Endothelial cell of umbilical vein (primary cell): Measurements from ENCODE around the gene ZNF778. TPM values are rescaled to one million over a fixed set of nuclear protein-coding genes. Genes with fewer than 3 reads are reported as not detected.

Experiments
- BruUV-seq: library from RNA; stranded (reverse); fragments of 400-500 nt; replicated peaks from 2 replicates; lab custom pipeline; 2021; lab: Mats Ljungman, UMichigan
- CTCF ChIA-PET: fragments of 300-600, 350-600 bp; sonication (Branson Sonifier 250); formaldehyde crosslinking; loops from one replicate; lab custom pipeline; 2021; ENCODE audit warnings: antibody characterized with exemption, inconsistent platforms; lab: Charles Lee
- POLR2A ChIA-PET: fragments of 300-600, 350-600 bp; sonication (Branson Sonifier 250); formaldehyde crosslinking; loops from one replicate; lab custom pipeline; 2021; ENCODE audit warnings: antibody characterized with exemption, inconsistent platforms; lab: Charles Lee
- DNase-seq: peaks from one replicate; pipeline ENCODE4 v3.0.0-alpha.2; 2011; ENCODE audit warnings: low read depth, low spot score
- FAIRE-seq: peaks from 2 replicates; lab custom pipeline; 2011; peaks lifted over from hg19 to GRCh38; lab: Jason Lieb, UNC
- H2AFZ ChIP-seq: 2 replicates; pipeline ENCODE4 v1.6.0; 2012; ENCODE audit warnings: low read depth, low read length, control low read depth, inconsistent platforms
- H3K27ac ChIP-seq: 2 replicates; pipeline ENCODE4 v1.5.1; 2011; ENCODE audit warnings: low read depth, mild to moderate bottlenecking, control low read depth, low read length, moderate library complexity; ENCODE audit not compliant: insufficient read depth
- H3K27me3 ChIP-seq, 2 experiments: 2 replicates each; pipeline versions ENCODE4 v1.6.0 to v1.6.1; 2011; ENCODE audit warnings: low read length in 2 of 2, mixed read lengths in 1 of 2; ENCODE audit not compliant: control insufficient read depth in 2 of 2, insufficient read depth in 2 of 2
- H3K36me3 ChIP-seq, 2 experiments: 2 replicates in 1 of 2; 3 replicates in 1 of 2; pipeline ENCODE4 v1.5.1; 2011; ENCODE audit warnings: low read length in 2 of 2, mild to moderate bottlenecking in 1 of 2, moderate library complexity in 1 of 2; ENCODE audit not compliant: control insufficient read depth in 2 of 2, insufficient read depth in 2 of 2; ENCODE audit errors: extremely low read depth in 1 of 2
- H3K4me1 ChIP-seq: 3 replicates; pipeline ENCODE4 v1.5.1; 2011; ENCODE audit warnings: mild to moderate bottlenecking, low read length; ENCODE audit not compliant: control insufficient read depth, insufficient read depth; ENCODE audit errors: extremely low read depth
- H3K4me2 ChIP-seq: 2 replicates; pipeline ENCODE4 v1.6.1; 2011; ENCODE audit warnings: low read length, control low read depth, mixed read lengths; ENCODE audit not compliant: insufficient read depth
- H3K4me3 ChIP-seq, 3 experiments: fragments of 200-600 bp in 1 of 3; sonication (generic), shearing (Covaris generic) in 1 of 3; replicated peaks in 1 of 3; 2 replicates each; pipeline ENCODE4 v1.5.1; 2011 to 2016; ENCODE audit warnings: control low read depth in 3 of 3, low read length in 3 of 3, mild to moderate bottlenecking in 2 of 3, inconsistent platforms in 1 of 3, low read depth in 1 of 3, moderate library complexity in 1 of 3; ENCODE audit not compliant: insufficient read depth in 1 of 3
- H3K79me2 ChIP-seq: 2 replicates; pipeline ENCODE4 v1.6.0; 2012; ENCODE audit warnings: low read length, inconsistent platforms; ENCODE audit not compliant: control insufficient read depth, insufficient read depth
- H3K9ac ChIP-seq: replicated peaks from 2 replicates; pipeline ENCODE3; 2011; ENCODE audit warnings: low read length, control low read depth; ENCODE audit not compliant: insufficient read depth; ENCODE audit errors: extremely low read depth
- H3K9me1 ChIP-seq: replicated peaks from 3 replicates; pipeline ENCODE4 v1.6.0; 2011; ENCODE audit warnings: mild to moderate bottlenecking, low read length; ENCODE audit not compliant: control insufficient read depth, insufficient read depth; ENCODE audit errors: extremely low read depth
- H3K9me3 ChIP-seq: replicated peaks from 2 replicates; pipeline ENCODE4 v1.5.1; 2012; ENCODE audit warnings: low read length, inconsistent platforms; ENCODE audit not compliant: control insufficient read depth, insufficient read depth
- H4K20me1 ChIP-seq: replicated peaks from 2 replicates; pipeline ENCODE3; 2011; ENCODE audit warnings: mild to moderate bottlenecking, low read length; ENCODE audit not compliant: control insufficient read depth, insufficient read depth; ENCODE audit errors: extremely low read depth
- CTCF ChIP-seq, 2 donors: IDR thresholded peaks; 1 replicate in 1 of 2; 2 replicates in 1 of 2; pipeline ENCODE4 v1.5.1; 2011; ENCODE audit warnings: low read length in 2 of 2, mild to moderate bottlenecking in 2 of 2, moderate library complexity in 2 of 2, control low read depth in 1 of 2, inconsistent platforms in 1 of 2, low read depth in 1 of 2; ENCODE audit not compliant: insufficient read depth in 1 of 2; ENCODE audit errors: extremely low read depth in 1 of 2
- EZH2 ChIP-seq: IDR thresholded peaks from 2 replicates; pipeline ENCODE4 v1.6.1; 2012; ENCODE audit warnings: borderline replicate concordance, low read depth, mild to moderate bottlenecking, moderate library complexity, low read length, inconsistent platforms; ENCODE audit not compliant: severe bottlenecking
- FOS ChIP-seq: IDR thresholded peaks from 2 replicates; pipeline ENCODE4 v1.6.1; 2011; ENCODE audit warnings: mild to moderate bottlenecking, low read length, moderate library complexity, borderline replicate concordance; ENCODE audit not compliant: insufficient read depth
- JUN ChIP-seq: IDR thresholded peaks from 2 replicates; pipeline ENCODE4 v1.6.1; 2011; ENCODE audit warnings: borderline replicate concordance, low read depth; ENCODE audit not compliant: insufficient read length, insufficient read depth
- MYC ChIP-seq: IDR thresholded peaks from one replicate; pipeline ENCODE4 v1.6.1; 2011; ENCODE audit warnings: mild to moderate bottlenecking, low read depth, low read length
- POLR2AphosphoS5 ChIP-seq: IDR thresholded peaks from 2 replicates; pipeline ENCODE4 v1.6.1; 2012; ENCODE audit warnings: low read depth, mild to moderate bottlenecking, control low read depth, low read length, moderate library complexity; ENCODE audit not compliant: insufficient read depth
- dilution Hi-C: fragments of 300-500 bp; cut with MboI; formaldehyde crosslinking; loops from one replicate; pipeline ENCODE4 v1.15.0; 2019; ENCODE audit warnings: low sequenced_read_pairs; ENCODE audit not compliant: extremely low pct_ligation_motif_present
- intact Hi-C: fragments of 100-400 bp; cut with micrococcal nuclease; formaldehyde crosslinking; loops from one replicate; pipeline ENCODE4 v1.10.0; 2022
- polyA plus RNA-seq, 4 experiments: library from polyadenylated mRNA; depleted of rRNA in 3 of 4; stranded (reverse) in 3 of 4; unstranded in 1 of 4; fragments of >200 nt; gene quantifications; 2 replicates each; pipeline versions ENCODE4 v1.2.1 to v1.2.3, GENCODE V29; 2011 to 2012; ENCODE audit warnings: missing spikeins in 1 of 4
- total RNA-seq: library from RNA; stranded (reverse); gene quantifications from 2 replicates; pipeline ENCODE4 v1.2.3, GENCODE V29; 2021

ZNF778 gene
- total and polyA plus RNA-seq, 2 donors (not counting 3 experiments of a cell fraction or from before 2014, with no cell fraction given), result 3.8 to 10.9 TPM

GRCh38 chr16:89198417-89199240 is 18.9 kb upstream of the ZNF778 start:
- intact Hi-C loops (no loop called here), dilution Hi-C loops (no loop called here)
- no peak for TF ChIP-seq POLR2AphosphoS5
- TF ChIP-seq EZH2, result no peak
- no peak for TF ChIP-seq JUN
- TF ChIP-seq FOS, result no peak
- TF ChIP-seq CTCF (IDR thresholded peaks at IDR 0.05; ENCODE audit: extremely low read depth in 1 of 2, insufficient read depth in 1 of 2, low read depth in 1 of 2, low read length in 2 of 2), result no peak
- no peak for TF ChIP-seq MYC
- no peak overlapping the region for H3K4me3 ChIP-seq
- DNase-seq (no peak), FAIRE-seq (no peak)
- no peak overlapping the region for H3K27ac ChIP-seq
- no TSS peak for BruUV-seq
- H3K4me2 ChIP-seq, result no peak overlapping the region
- H3K36me3 ChIP-seq, result no peaks in the 10 kb centered on the region
- H3K27me3 ChIP-seq, result peaks cover 20 to 32% of the 10 kb centered on the region in 2 experiments
- no peaks in the 10 kb centered on the region for H3K9me3 ChIP-seq
- no peak overlapping the region for H2AFZ ChIP-seq
- no peaks in the 10 kb centered on the region for H3K79me2 ChIP-seq
- H3K4me1 ChIP-seq, result no peaks in the 10 kb centered on the region
- no peak overlapping the region for H3K9ac ChIP-seq
- ChIA-PET CTCF (no interaction called here), POLR2A (no interaction called here)
- no peaks in the 10 kb centered on the region for H3K9me1 ChIP-seq
- H4K20me1 ChIP-seq, result no peaks in the 10 kb centered on the region
